HUES6 (cell line): Measurements from ENCODE around the gene SLC9A3.

ENCODE experiments used
- H3K27ac ChIP-seq: 2 replicates; pipeline ENCODE4 v1.7.0; 2013; ENCODE audit warnings: low read depth, mild to moderate bottlenecking, low read length, inconsistent platforms
- H3K27me3 ChIP-seq: 2 replicates; pipeline ENCODE4 v1.6.1; 2013; ENCODE audit warnings: low read length; ENCODE audit not compliant: control insufficient read depth, insufficient read depth
- H3K36me3 ChIP-seq: 2 replicates; pipeline ENCODE4 v1.6.1; 2013; ENCODE audit warnings: low read length; ENCODE audit not compliant: control insufficient read depth, insufficient read depth
- H3K4me1 ChIP-seq: 2 replicates; pipeline ENCODE4 v1.6.1; 2013; ENCODE audit warnings: low read length; ENCODE audit not compliant: control insufficient read depth, insufficient read depth
- H3K4me3 ChIP-seq: 2 replicates; pipeline ENCODE4 v1.5.1; 2013; ENCODE audit warnings: low read depth, low read length
- H3K9ac ChIP-seq: one replicate; pipeline ENCODE4 v1.6.1; 2013; ENCODE audit warnings: mild to moderate bottlenecking, low read length
- H3K9me3 ChIP-seq: 2 replicates; pipeline ENCODE4 v1.6.1; 2013; ENCODE audit warnings: low read depth, low read length; ENCODE audit not compliant: control insufficient read depth, insufficient read depth

SLC9A3 gene

DNA sequence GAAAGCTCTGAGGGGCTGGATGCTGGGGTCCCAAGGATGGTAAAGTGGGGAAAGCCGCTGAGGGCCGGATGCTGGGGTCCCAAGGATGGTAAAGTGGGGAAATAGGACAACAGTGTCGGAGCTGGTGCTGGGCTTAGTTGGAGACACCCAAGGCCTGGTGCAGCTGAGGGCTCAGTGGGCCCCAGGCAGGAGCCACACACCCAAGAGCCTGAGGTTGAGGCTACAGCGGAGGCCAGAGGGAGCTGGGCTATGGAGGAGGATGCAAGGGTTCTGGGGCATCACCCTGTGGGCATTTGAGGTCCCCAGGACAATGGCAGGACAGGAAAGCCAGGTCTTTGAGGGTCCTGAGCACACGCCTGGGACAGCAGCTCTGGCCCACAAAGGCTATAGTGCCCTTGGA lies 19.1 kb upstream of the SLC9A3 start:
- Histone ChIP-seq H3K9ac (no peak overlapping the region), H3K27ac (no peak overlapping the region), H3K4me1 (no peaks in the 10 kb centered on the region), H3K36me3 (no peaks in the 10 kb centered on the region), H3K4me3 (no peak overlapping the region), H3K9me3 (no peaks in the 10 kb centered on the region), H3K27me3 (peaks cover 39% of the 10 kb centered on the region; the same call in 1 of the 2 replicates)

DNA sequence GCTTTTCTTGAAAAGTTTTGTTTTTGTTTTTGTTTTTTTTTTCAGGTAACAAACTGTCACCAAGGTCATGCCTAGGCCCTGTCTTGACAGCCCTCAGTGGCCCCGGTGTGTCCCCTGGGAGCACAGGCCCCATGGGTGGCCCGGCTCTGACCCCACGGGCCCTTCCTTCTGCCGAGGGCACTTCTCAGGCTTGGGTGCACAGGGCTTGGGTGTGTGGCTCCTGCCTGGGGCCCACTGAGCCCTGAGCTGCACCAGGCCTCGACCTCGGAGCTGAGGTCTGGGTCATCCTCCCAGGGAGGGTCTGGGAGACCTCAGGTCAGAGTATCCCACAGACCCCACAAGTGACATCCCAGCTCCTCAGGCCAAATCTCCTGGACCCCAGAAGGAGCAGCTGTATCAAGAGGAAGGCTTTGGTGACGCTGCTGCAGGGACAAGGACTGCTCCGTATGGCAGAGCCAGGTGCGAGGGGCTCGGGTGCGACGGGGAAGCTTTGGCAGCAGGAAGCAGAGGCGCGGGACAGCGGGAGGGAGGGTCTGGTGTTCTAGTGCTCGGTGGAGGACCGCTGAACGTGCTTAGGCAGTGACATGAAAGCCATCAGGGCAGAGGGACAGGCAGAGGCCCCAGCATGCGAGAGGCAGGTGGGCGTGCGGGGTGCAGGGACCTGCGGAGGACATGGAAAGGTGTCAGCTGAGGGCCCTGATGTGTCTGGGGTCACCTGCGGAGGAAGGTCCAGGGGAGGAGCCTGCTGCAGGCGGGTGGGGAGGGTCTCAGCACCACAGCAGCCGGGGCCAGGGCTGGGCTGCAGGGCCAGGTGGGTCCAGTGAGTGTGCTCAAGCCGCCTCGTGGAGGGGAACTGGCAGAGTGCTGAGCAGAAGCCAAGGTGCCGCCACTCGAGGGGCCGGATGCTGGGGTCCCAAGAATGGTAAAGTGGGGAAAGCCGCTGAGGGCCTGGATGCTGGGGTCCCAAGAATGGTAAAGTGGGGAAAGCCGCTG lies 18.4 kb upstream of the SLC9A3 start:
- H3K27ac ChIP-seq: no peak overlapping the region

GRCh38 chr5:541539-542318 lies 17.5 kb upstream of the SLC9A3 start:
- Histone ChIP-seq H3K9ac (no peak overlapping the region), H3K36me3 (no peaks in the 10 kb centered on the region), H3K27me3 (peaks cover 27% of the 10 kb centered on the region; the same call in 1 of the 2 replicates), H3K4me3 (no peak overlapping the region), H3K4me1 (no peaks in the 10 kb centered on the region), H3K27ac (no peak overlapping the region), H3K9me3 (no peaks in the 10 kb centered on the region)

More for the DNA sequence above, 18.4 kb upstream of the SLC9A3 start:
- H3K4me3 ChIP-seq: no peak overlapping the region
- peaks cover 32% of the 10 kb centered on the region; the same call in 1 of the 2 replicates for H3K27me3 ChIP-seq
- H3K4me1 ChIP-seq: no peaks in the 10 kb centered on the region
- H3K9ac ChIP-seq: no peak overlapping the region
- no peaks in the 10 kb centered on the region for H3K36me3 ChIP-seq
- no peaks in the 10 kb centered on the region for H3K9me3 ChIP-seq

DNA sequence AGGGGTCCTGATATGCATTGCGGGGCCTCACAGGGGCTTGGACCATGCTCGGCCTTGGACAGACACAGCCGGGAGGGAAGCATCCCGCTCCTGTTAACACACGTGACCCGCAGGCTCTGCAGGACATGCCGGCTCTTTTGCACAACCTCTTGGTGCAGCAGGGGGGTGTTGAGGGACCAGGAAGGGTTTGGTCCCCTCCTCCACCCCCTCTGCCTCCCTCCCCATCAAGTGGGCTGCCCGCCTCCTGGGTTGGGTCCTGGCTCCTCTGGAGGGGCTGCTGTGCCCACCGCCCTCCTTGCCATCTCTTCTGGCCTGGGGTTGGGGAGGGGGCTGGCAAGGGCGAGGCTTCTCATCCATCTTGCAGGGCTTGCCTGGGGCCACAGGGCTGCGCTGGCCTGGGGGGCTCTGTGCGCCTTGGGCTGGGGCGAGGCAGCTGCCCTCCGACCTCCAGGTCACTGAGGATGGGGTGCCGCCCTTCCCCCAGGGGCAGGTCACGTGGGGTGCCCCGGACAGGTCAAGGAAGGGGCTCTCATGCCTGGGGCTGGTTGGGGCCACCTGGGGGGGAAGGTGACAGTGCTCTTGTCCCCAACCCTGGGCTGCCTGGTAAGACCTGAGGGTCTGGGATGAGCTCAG lies 16.8 kb upstream of the SLC9A3 start:
- no peak overlapping the region for H3K4me3 ChIP-seq
- no peaks in the 10 kb centered on the region for H3K4me1 ChIP-seq
- H3K9ac ChIP-seq: no peak overlapping the region
- peaks cover 27% of the 10 kb centered on the region; the same call in 1 of the 2 replicates for H3K27me3 ChIP-seq
- H3K9me3 ChIP-seq: no peaks in the 10 kb centered on the region
- H3K36me3 ChIP-seq: no peaks in the 10 kb centered on the region
- H3K27ac ChIP-seq: no peak overlapping the region

GRCh38 chr5:540071-540905 lies 16.0 kb upstream of the SLC9A3 start:
- no peaks in the 10 kb centered on the region for H3K9me3 ChIP-seq
- no peak overlapping the region for H3K4me3 ChIP-seq
- H3K9ac ChIP-seq: no peak overlapping the region
- H3K27ac ChIP-seq: no peak overlapping the region
- H3K4me1 ChIP-seq: no peaks in the 10 kb centered on the region
- no peaks in the 10 kb centered on the region for H3K36me3 ChIP-seq
- H3K27me3 ChIP-seq: peaks cover 27% of the 10 kb centered on the region; the same call in 1 of the 2 replicates

GRCh38 chr5:539469-540070 lies 15.3 kb upstream of the SLC9A3 start:
- Histone ChIP-seq H3K4me1 (no peaks in the 10 kb centered on the region), H3K9ac (no peak overlapping the region), H3K36me3 (no peaks in the 10 kb centered on the region), H3K9me3 (no peaks in the 10 kb centered on the region), H3K27me3 (peaks cover 30% of the 10 kb centered on the region; the same call in 1 of the 2 replicates), H3K4me3 (no peak overlapping the region), H3K27ac (no peak overlapping the region)

GRCh38 chr5:538801-539468 lies 14.7 kb upstream of the SLC9A3 start:
- Histone ChIP-seq H3K9ac (no peak overlapping the region), H3K36me3 (no peaks in the 10 kb centered on the region), H3K9me3 (no peaks in the 10 kb centered on the region), H3K4me3 (no peak overlapping the region), H3K27ac (no peak overlapping the region), H3K4me1 (no peaks in the 10 kb centered on the region), H3K27me3 (peaks cover 36% of the 10 kb centered on the region; the same call in 1 of the 2 replicates)

GRCh38 chr5:538271-538771 lies 14.1 kb upstream of the SLC9A3 start:
- no peak overlapping the region for H3K4me3 ChIP-seq
- peaks cover 42% of the 10 kb centered on the region; the same call in 1 of the 2 replicates for H3K27me3 ChIP-seq
- H3K4me1 ChIP-seq: no peaks in the 10 kb centered on the region
- no peak overlapping the region for H3K27ac ChIP-seq
- H3K9ac ChIP-seq: no peak overlapping the region
- no peaks in the 10 kb centered on the region for H3K9me3 ChIP-seq
- H3K36me3 ChIP-seq: no peaks in the 10 kb centered on the region

DNA sequence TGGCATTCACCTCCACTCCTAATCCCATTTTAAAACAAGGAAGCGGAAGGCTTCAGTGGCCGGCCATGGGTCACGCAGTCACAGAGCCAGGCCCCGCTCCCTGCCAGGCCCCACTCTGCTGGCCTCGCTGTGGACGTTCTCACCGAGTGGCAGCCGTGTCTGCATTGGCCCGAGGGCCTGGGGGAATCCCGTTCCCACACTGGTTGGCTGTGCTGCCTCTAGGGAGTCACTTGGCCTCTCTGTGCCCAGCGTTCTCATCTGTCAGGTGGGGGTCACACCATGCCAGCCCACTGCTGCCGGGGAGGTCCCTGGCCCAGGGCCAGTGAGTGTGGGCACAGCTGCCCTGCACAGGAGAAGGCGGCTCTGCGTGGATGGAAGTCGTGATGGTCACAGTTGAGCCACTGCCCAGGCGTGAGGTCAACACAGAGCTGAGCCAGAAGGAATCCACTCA lies 13.4 kb upstream of the SLC9A3 start:
- Histone ChIP-seq H3K27me3 (peaks cover 45% of the 10 kb centered on the region; the same call in 1 of the 2 replicates), H3K27ac (no peak overlapping the region), H3K36me3 (no peaks in the 10 kb centered on the region), H3K4me1 (no peaks in the 10 kb centered on the region), H3K9me3 (no peaks in the 10 kb centered on the region), H3K4me3 (no peak overlapping the region), H3K9ac (no peak overlapping the region)
